WTC11 (cell line): ENCODE results near the gene GRM1. TPM values are rescaled to one million over a fixed set of nuclear protein-coding genes. Genes with fewer than 3 reads are reported as not detected.

Experiments used
- ATAC-seq: fragments of 200-7000 bp; cut with Tn5 transposase; 2 replicates; pipeline ENCODE4 v1.10.0; 2021; ENCODE audit warnings: mild to moderate bottlenecking, moderate library complexity
- CTCF ChIA-PET: fragments of 300-600 bp; sonication (Branson Sonifier 250); formaldehyde crosslinking; loops from one replicate; lab custom pipeline; 2021; ENCODE audit warnings: antibody characterized with exemption; lab: Charles Lee
- POLR2A ChIA-PET: fragments of 350-600 bp; sonication (Branson Sonifier 250); formaldehyde crosslinking; loops from one replicate; lab custom pipeline; 2021; ENCODE audit warnings: antibody characterized with exemption; lab: Charles Lee
- DNase-seq: peaks from one replicate; pipeline ENCODE4 v3.0.0; 2021; ENCODE audit warnings: low spot score
- H3K27ac Mint-ChIP-seq: 2 replicates; pipeline ENCODE4 v1.8.0; 2021; ENCODE audit warnings: mixed read lengths
- H3K27me3 Mint-ChIP-seq: 2 replicates; pipeline ENCODE4 v1.8.0; 2021; ENCODE audit warnings: low read depth, mild to moderate bottlenecking, moderate library complexity, mixed read lengths
- H3K36me3 Mint-ChIP-seq: 2 replicates; pipeline ENCODE4 v1.8.0; 2021; ENCODE audit warnings: mixed read lengths
- H3K4me1 Mint-ChIP-seq: 2 replicates; pipeline ENCODE4 v1.8.0; 2022; ENCODE audit warnings: mixed read lengths
- H3K4me3 Mint-ChIP-seq: 2 replicates; pipeline ENCODE4 v1.8.0; 2021; ENCODE audit warnings: mild to moderate bottlenecking, moderate library complexity, mixed read lengths
- H3K9me3 Mint-ChIP-seq: 2 replicates; pipeline ENCODE4 v1.8.0; 2021; ENCODE audit warnings: mixed read lengths
- CBFB ChIP-seq: sonication (generic); formaldehyde crosslinking; IDR thresholded peaks from 2 replicates; pipeline ENCODE4 v1.8.1; 2022; ENCODE audit warnings: mild to moderate bottlenecking, low read depth, missing genetic modification reagents
- CREM ChIP-seq: sonication (generic); formaldehyde crosslinking; IDR thresholded peaks from 2 replicates; pipeline ENCODE4 v1.8.1; 2022; ENCODE audit warnings: mild to moderate bottlenecking, missing genetic modification reagents, moderate library complexity
- ELF4 ChIP-seq: sonication (generic); formaldehyde crosslinking; IDR thresholded peaks from 2 replicates; pipeline ENCODE4 v1.8.1; 2022; ENCODE audit warnings: low read depth, mild to moderate bottlenecking, moderate library complexity, missing genetic modification reagents
- EMX1 ChIP-seq: fragments of 250-450 bp; sonication (Bioruptor Pico); IDR thresholded peaks from 2 replicates; pipeline ENCODE4 v1.8.0; 2021; ENCODE audit warnings: mild to moderate bottlenecking
- FOXJ3 ChIP-seq: sonication (generic); formaldehyde crosslinking; IDR thresholded peaks from 2 replicates; pipeline ENCODE4 v1.9.0; 2021; ENCODE audit warnings: missing genetic modification reagents, mild to moderate bottlenecking, borderline replicate concordance
- FOXP1 ChIP-seq: sonication (generic); formaldehyde crosslinking; IDR thresholded peaks from 2 replicates; pipeline ENCODE4 v1.8.0; 2022; ENCODE audit warnings: missing genetic modification reagents, mild to moderate bottlenecking, moderate library complexity, borderline replicate concordance
- GABPB1 ChIP-seq: sonication (generic); formaldehyde crosslinking; IDR thresholded peaks from 2 replicates; pipeline ENCODE4 v1.8.1; 2023; ENCODE audit warnings: mild to moderate bottlenecking, missing genetic modification reagents
- GRHL2 ChIP-seq: fragments of 250-450 bp; sonication (Bioruptor Pico); IDR thresholded peaks from 2 replicates; pipeline ENCODE4 v1.8.0; 2022; ENCODE audit warnings: mild to moderate bottlenecking, moderate library complexity; ENCODE audit not compliant: insufficient replicate concordance, severe bottlenecking
- HMGA2 ChIP-seq: fragments of 250-450 bp; sonication (Bioruptor Pico); IDR thresholded peaks from 2 replicates; pipeline ENCODE4 v1.4.0; 2021; ENCODE audit warnings: mild to moderate bottlenecking, moderate library complexity
- NFATC4 ChIP-seq: fragments of 250-450 bp; sonication (Bioruptor Pico); IDR thresholded peaks from 2 replicates; pipeline ENCODE4 v1.9.0; 2021; ENCODE audit warnings: mild to moderate bottlenecking
- NR1H2 ChIP-seq: sonication (generic); formaldehyde crosslinking; IDR thresholded peaks from 2 replicates; pipeline ENCODE4 v1.9.0; 2021; ENCODE audit warnings: mild to moderate bottlenecking, moderate library complexity, missing genetic modification reagents
- OVOL2 ChIP-seq: fragments of 250-450 bp; sonication (Bioruptor Pico); IDR thresholded peaks from 2 replicates; pipeline ENCODE4 v1.9.0; 2021; ENCODE audit warnings: mild to moderate bottlenecking, borderline replicate concordance
- RELA ChIP-seq: sonication (generic); formaldehyde crosslinking; IDR thresholded peaks from 2 replicates; pipeline ENCODE4 v1.8.1; 2022; ENCODE audit warnings: missing genetic modification reagents, mild to moderate bottlenecking, borderline replicate concordance
- SMAD3 ChIP-seq: sonication (generic); formaldehyde crosslinking; IDR thresholded peaks from 2 replicates; pipeline ENCODE4 v1.8.0; 2022; ENCODE audit warnings: missing genetic modification reagents, mild to moderate bottlenecking, borderline replicate concordance
- TEAD4 ChIP-seq: sonication (generic); formaldehyde crosslinking; IDR thresholded peaks from 2 replicates; pipeline ENCODE4 v1.8.0; 2022; ENCODE audit warnings: mild to moderate bottlenecking, missing genetic modification reagents
- TP53 ChIP-seq: sonication (generic); formaldehyde crosslinking; IDR thresholded peaks from 2 replicates; pipeline ENCODE4 v1.8.1; 2023; ENCODE audit warnings: mild to moderate bottlenecking, missing genetic modification reagents
- ZBTB21 ChIP-seq: sonication (generic); formaldehyde crosslinking; IDR thresholded peaks from 2 replicates; pipeline ENCODE4 v1.8.1; 2023; ENCODE audit warnings: mild to moderate bottlenecking, missing genetic modification reagents, borderline replicate concordance
- ZNF219 ChIP-seq: sonication (generic); formaldehyde crosslinking; IDR thresholded peaks from 2 replicates; pipeline ENCODE4 v1.8.0; 2023; ENCODE audit warnings: missing genetic modification reagents, mild to moderate bottlenecking, borderline replicate concordance
- ZNF232 ChIP-seq: sonication (generic); formaldehyde crosslinking; IDR thresholded peaks from 2 replicates; pipeline ENCODE4 v1.8.0; 2022; ENCODE audit warnings: mild to moderate bottlenecking, missing genetic modification reagents
- ZNF263 ChIP-seq: sonication (generic); formaldehyde crosslinking; IDR thresholded peaks from 2 replicates; pipeline ENCODE4 v1.8.1; 2022; ENCODE audit warnings: low read depth, mild to moderate bottlenecking, moderate library complexity, missing genetic modification reagents
- ZNF423 ChIP-seq: fragments of 250-450 bp; sonication (Bioruptor Pico); IDR thresholded peaks from 2 replicates; pipeline ENCODE4 v2.1.2; 2022; ENCODE audit warnings: mild to moderate bottlenecking, moderate library complexity
- total RNA-seq: library from RNA; stranded (reverse); gene quantifications from 3 replicates; pipeline ENCODE4 v1.2.3, GENCODE V29; 2021
- TF ChIP-seq, protein P1 (sequence below): fragments of 250-450 bp; sonication (Bioruptor Pico); IDR thresholded peaks from 2 replicates; pipeline ENCODE4 v1.8.0; 2021; ENCODE audit warnings: mild to moderate bottlenecking
- TF ChIP-seq, protein P2 (sequence below): sonication (generic); formaldehyde crosslinking; IDR thresholded peaks from 2 replicates; pipeline ENCODE4 v1.8.0; 2022; ENCODE audit warnings: mild to moderate bottlenecking, missing genetic modification reagents
- TF ChIP-seq, protein P3 (sequence below): sonication (generic); formaldehyde crosslinking; IDR thresholded peaks from 2 replicates; pipeline ENCODE4 v1.8.1; 2023; ENCODE audit warnings: mild to moderate bottlenecking, missing genetic modification reagents, moderate library complexity
- TF ChIP-seq, protein P4 (sequence below): sonication (generic); formaldehyde crosslinking; IDR thresholded peaks from 2 replicates; pipeline ENCODE4 v1.8.1; 2023; ENCODE audit warnings: mild to moderate bottlenecking, missing genetic modification reagents
- TF ChIP-seq, protein P5 (sequence below): sonication (generic); formaldehyde crosslinking; conservative IDR thresholded peaks from 2 replicates; pipeline ENCODE4 v1.8.1; 2022; ENCODE audit warnings: mild to moderate bottlenecking, missing genetic modification reagents
- TF ChIP-seq, protein P6 (sequence below): sonication (generic); formaldehyde crosslinking; conservative IDR thresholded peaks from 2 replicates; pipeline ENCODE4 v1.8.1; 2023; ENCODE audit warnings: mild to moderate bottlenecking, low read depth, missing genetic modification reagents, moderate library complexity

Gene GRM1
- total RNA-seq, 1 experiment from 2014 or later = 0.46 TPM

DNA sequence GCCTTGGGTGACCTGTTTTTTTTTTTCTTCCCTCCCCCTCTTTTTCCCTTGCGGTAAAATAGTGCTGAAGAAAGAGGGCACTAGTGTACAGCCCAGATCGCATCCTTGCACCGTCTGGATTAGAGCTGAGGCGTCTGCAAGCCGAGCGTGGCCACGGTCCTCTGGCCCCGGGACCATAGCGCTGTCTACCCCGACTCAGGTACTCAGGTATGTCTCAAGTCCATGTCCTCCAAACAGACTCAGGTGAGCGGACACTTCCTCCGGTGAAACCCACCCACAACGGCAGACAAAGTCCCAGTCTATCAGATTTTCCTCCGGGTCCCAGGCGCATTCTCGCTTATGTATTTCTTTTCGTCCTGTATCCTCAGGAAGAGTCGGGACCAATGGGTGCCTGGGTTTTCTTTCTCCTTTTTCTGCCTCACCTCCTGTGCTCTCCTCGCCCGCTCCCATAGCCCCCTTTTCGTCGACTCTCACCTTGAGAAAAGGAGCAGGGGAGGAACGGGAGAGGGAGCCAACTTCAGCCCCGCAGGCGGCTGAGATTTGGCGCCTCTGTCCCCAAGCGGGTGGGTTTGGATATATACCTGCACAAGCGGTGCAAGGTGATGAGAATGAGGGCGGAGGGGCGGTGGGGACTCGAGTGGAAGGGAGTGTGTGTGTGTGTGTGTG is 1.1 kb upstream of the GRM1 start:
- peak; percentile 68 for ATAC-seq
- TF ChIP-seq RELA (no peak), ZNF423 (CRISPR knock-in tag) (no peak), HMGA2 (CRISPR knock-in tag) (no peak), ZNF219 (CRISPR knock-in tag) (no peak), OVOL2 (no peak), NR1H2 (no peak), ELF4 (CRISPR knock-in tag) (no peak), FOXJ3 (CRISPR knock-in tag) (no peak), ZNF263 (CRISPR knock-in tag) (no peak), CBFB (CRISPR knock-in tag) (peak; percentile 16; the same call in 1 of the 2 replicates), ZBTB21 (CRISPR knock-in tag) (peak; percentile 21; the same call in 1 of the 2 replicates), SMAD3 (no peak)
- TF ChIP-seq, protein P1, sequence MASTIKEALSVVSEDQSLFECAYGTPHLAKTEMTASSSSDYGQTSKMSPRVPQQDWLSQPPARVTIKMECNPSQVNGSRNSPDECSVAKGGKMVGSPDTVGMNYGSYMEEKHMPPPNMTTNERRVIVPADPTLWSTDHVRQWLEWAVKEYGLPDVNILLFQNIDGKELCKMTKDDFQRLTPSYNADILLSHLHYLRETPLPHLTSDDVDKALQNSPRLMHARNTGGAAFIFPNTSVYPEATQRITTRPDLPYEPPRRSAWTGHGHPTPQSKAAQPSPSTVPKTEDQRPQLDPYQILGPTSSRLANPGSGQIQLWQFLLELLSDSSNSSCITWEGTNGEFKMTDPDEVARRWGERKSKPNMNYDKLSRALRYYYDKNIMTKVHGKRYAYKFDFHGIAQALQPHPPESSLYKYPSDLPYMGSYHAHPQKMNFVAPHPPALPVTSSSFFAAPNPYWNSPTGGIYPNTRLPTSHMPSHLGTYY = no peak
- TF ChIP-seq, protein P2, sequence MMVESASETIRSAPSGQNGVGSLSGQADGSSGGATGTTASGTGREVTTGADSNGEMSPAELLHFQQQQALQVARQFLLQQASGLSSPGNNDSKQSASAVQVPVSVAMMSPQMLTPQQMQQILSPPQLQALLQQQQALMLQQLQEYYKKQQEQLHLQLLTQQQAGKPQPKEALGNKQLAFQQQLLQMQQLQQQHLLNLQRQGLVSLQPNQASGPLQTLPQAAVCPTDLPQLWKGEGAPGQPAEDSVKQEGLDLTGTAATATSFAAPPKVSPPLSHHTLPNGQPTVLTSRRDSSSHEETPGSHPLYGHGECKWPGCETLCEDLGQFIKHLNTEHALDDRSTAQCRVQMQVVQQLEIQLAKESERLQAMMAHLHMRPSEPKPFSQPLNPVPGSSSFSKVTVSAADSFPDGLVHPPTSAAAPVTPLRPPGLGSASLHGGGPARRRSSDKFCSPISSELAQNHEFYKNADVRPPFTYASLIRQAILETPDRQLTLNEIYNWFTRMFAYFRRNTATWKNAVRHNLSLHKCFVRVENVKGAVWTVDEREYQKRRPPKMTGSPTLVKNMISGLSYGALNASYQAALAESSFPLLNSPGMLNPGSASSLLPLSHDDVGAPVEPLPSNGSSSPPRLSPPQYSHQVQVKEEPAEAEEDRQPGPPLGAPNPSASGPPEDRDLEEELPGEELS (CRISPR knock-in tag) = no peak
- TF ChIP-seq, protein P3, sequence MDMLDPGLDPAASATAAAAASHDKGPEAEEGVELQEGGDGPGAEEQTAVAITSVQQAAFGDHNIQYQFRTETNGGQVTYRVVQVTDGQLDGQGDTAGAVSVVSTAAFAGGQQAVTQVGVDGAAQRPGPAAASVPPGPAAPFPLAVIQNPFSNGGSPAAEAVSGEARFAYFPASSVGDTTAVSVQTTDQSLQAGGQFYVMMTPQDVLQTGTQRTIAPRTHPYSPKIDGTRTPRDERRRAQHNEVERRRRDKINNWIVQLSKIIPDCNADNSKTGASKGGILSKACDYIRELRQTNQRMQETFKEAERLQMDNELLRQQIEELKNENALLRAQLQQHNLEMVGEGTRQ = no peak
- DNase-seq = peak; percentile 41
- CTCF ChIA-PET = interaction anchor here (0.7 to 1.7 kb wide), 3 partner anchors 14 to 402 kb away, joined by 4 to 10 read pairs (median 4); no protein-coding TSS in a partner anchor
- Mint-ChIP-seq H3K4me1 (peaks cover 20% of the 10 kb centered on the region), H3K27ac (no peak overlapping the region), H3K27me3 (peaks cover 55% of the 10 kb centered on the region), H3K36me3 (no peaks in the 10 kb centered on the region), H3K9me3 (peaks cover 18% of the 10 kb centered on the region), H3K4me3 (peak overlapping the region; percentile 80)
- POLR2A ChIA-PET = interaction anchor here (0.7 to 1.0 kb wide), 2 partner anchors 13 to 557 kb away, joined by 3 read pairs; no protein-coding TSS in a partner anchor

DNA sequence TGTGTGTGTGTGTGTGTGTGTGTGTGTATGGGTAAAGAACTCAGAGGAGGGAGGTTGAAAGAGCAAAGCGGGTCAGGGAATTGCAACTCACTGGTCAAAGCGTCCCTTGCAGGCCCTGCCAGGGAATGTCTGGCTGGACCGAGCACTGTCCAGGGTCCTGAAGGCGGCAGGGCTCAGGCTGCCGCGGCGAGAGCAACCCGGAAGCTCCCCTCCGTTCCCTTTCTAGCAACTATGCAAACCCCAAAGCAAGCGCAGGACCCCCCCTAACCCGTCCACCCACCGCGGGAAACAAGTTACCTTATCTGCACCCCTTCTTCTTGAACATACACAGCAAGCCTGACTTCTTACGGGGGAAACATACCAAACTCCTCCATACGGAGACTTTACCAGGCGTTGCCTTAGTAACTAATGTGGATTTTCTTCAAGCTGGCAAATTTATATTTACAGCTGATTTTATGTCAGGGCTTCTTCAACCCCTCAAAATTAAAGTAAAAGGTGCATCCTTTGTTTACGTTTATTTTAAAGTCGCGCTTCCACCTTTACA is 538 bp upstream of the GRM1 start:
- Mint-ChIP-seq H3K4me1 (peaks cover 20% of the 10 kb centered on the region), H3K27me3 (peaks cover 55% of the 10 kb centered on the region), H3K27ac (no peak overlapping the region), H3K36me3 (no peaks in the 10 kb centered on the region), H3K4me3 (peak overlapping the region; percentile 80), H3K9me3 (peaks cover 14% of the 10 kb centered on the region)
- DNase-seq = peak; percentile 89
- POLR2A ChIA-PET = interaction anchor here (0.7 to 1.0 kb wide), 2 partner anchors 12 to 64 kb away, joined by 3 read pairs; partner anchors contain the start of gene SHPRH
- peak; percentile 87 for ATAC-seq
- CTCF ChIA-PET = interaction anchor here (0.9 to 1.7 kb wide), 7 partner anchors 10 to 757 kb away, joined by 3 to 14 read pairs (median 4); partner anchors contain the start of gene SHPRH
- TF ChIP-seq, protein P4, sequence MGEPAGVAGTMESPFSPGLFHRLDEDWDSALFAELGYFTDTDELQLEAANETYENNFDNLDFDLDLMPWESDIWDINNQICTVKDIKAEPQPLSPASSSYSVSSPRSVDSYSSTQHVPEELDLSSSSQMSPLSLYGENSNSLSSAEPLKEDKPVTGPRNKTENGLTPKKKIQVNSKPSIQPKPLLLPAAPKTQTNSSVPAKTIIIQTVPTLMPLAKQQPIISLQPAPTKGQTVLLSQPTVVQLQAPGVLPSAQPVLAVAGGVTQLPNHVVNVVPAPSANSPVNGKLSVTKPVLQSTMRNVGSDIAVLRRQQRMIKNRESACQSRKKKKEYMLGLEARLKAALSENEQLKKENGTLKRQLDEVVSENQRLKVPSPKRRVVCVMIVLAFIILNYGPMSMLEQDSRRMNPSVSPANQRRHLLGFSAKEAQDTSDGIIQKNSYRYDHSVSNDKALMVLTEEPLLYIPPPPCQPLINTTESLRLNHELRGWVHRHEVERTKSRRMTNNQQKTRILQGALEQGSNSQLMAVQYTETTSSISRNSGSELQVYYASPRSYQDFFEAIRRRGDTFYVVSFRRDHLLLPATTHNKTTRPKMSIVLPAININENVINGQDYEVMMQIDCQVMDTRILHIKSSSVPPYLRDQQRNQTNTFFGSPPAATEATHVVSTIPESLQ (CRISPR knock-in tag) = no peak
- TF ChIP-seq TEAD4 (CRISPR knock-in tag) (peak; percentile 87; the same call in 1 of the 2 replicates), NFATC4 (CRISPR knock-in tag) (no peak), FOXP1 (CRISPR knock-in tag) (peak; percentile 95), CREM (CRISPR knock-in tag) (no peak; the same call in 1 of the 2 replicates), ZNF232 (CRISPR knock-in tag) (peak; percentile 96), EMX1 (CRISPR knock-in tag) (no peak), TP53 (CRISPR knock-in tag) (peak; percentile 53; the same call in 1 of the 2 replicates), GRHL2 (CRISPR knock-in tag) (no peak), GABPB1 (CRISPR knock-in tag) (peak; percentile 36; the same call in 1 of the 2 replicates)
- TF ChIP-seq, protein P5, sequence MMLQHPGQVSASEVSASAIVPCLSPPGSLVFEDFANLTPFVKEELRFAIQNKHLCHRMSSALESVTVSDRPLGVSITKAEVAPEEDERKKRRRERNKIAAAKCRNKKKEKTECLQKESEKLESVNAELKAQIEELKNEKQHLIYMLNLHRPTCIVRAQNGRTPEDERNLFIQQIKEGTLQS (CRISPR knock-in tag) = 0 out of 2 replicates have a peak, but pooled peaks have one; percentile 52
- TF ChIP-seq, protein P6, sequence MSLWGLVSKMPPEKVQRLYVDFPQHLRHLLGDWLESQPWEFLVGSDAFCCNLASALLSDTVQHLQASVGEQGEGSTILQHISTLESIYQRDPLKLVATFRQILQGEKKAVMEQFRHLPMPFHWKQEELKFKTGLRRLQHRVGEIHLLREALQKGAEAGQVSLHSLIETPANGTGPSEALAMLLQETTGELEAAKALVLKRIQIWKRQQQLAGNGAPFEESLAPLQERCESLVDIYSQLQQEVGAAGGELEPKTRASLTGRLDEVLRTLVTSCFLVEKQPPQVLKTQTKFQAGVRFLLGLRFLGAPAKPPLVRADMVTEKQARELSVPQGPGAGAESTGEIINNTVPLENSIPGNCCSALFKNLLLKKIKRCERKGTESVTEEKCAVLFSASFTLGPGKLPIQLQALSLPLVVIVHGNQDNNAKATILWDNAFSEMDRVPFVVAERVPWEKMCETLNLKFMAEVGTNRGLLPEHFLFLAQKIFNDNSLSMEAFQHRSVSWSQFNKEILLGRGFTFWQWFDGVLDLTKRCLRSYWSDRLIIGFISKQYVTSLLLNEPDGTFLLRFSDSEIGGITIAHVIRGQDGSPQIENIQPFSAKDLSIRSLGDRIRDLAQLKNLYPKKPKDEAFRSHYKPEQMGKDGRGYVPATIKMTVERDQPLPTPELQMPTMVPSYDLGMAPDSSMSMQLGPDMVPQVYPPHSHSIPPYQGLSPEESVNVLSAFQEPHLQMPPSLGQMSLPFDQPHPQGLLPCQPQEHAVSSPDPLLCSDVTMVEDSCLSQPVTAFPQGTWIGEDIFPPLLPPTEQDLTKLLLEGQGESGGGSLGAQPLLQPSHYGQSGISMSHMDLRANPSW = no peak
